Epithelial cell of esophagus (primary cell): ENCODE data around the gene JMJD1C.
"Not testable (repeated sequence)": the region's sequence is repeated elsewhere in the genome, so short reads cannot be mapped to it uniquely, and the experiment has no call there.

Source experiments
- DNase-seq: peaks from one replicate; pipeline ENCODE4 v3.0.0; 2010; ENCODE audit warnings: low read depth
- H3K4me3 ChIP-seq: 2 replicates; pipeline ENCODE4 v1.5.1; 2011; ENCODE audit warnings: mild to moderate bottlenecking, low read length, control low read depth
- TF ChIP-seq, protein P1 (sequence below): IDR thresholded peaks from 2 replicates; pipeline ENCODE4 v1.5.1; 2011; ENCODE audit warnings: low read depth, mild to moderate bottlenecking, low read length, control low read depth, inconsistent platforms; ENCODE audit not compliant: insufficient read depth; ENCODE audit errors: missing control alignments

The JMJD1C gene

GRCh38 chr10:63156236-63156635 is 309.5 kb downstream of the JMJD1C start:
- TF ChIP-seq, protein P1, sequence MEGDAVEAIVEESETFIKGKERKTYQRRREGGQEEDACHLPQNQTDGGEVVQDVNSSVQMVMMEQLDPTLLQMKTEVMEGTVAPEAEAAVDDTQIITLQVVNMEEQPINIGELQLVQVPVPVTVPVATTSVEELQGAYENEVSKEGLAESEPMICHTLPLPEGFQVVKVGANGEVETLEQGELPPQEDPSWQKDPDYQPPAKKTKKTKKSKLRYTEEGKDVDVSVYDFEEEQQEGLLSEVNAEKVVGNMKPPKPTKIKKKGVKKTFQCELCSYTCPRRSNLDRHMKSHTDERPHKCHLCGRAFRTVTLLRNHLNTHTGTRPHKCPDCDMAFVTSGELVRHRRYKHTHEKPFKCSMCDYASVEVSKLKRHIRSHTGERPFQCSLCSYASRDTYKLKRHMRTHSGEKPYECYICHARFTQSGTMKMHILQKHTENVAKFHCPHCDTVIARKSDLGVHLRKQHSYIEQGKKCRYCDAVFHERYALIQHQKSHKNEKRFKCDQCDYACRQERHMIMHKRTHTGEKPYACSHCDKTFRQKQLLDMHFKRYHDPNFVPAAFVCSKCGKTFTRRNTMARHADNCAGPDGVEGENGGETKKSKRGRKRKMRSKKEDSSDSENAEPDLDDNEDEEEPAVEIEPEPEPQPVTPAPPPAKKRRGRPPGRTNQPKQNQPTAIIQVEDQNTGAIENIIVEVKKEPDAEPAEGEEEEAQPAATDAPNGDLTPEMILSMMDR: no peak
- no peak overlapping the region for H3K4me3 ChIP-seq
- DNase-seq: no peak

GRCh38 chr10:63155388-63156020 is 310.3 kb downstream of the JMJD1C start:
- TF ChIP-seq, protein P1: no peak
- DNase-seq: no peak
- no peak overlapping the region for H3K4me3 ChIP-seq

- no peak for DNase-seq
- H3K4me3 ChIP-seq: no peak overlapping the region
- TF ChIP-seq, protein P1: no peak
Observed at GRCh38 chr10:63154546-63155387, 311.0 kb downstream of the JMJD1C start.

GRCh38 chr10:63153868-63154545 is 311.8 kb downstream of the JMJD1C start:
- not testable (repeated sequence) for H3K4me3 ChIP-seq, DNase-seq

DNA sequence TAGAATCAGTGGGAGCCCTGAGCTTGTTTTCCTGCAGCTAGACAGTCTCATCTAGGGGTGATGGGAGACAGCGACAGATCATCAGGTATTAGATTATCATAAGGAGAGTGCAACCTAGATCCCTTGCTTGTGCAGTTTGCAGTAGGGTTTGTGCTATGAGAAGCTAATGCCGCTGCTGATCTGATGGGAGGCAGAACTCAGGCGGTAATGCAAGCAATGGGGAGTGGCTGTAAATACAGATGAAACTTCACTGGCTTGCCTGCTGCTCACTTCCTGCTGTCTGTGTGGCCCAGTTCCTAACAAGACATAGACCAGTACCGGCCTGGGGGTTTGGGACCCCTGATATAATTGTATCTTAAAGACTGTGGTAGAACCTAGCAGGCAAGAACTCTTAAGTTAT is 315.0 kb downstream of the JMJD1C start:
- TF ChIP-seq, protein P1: no peak
- H3K4me3 ChIP-seq: no peak overlapping the region
- DNase-seq: no peak

DNA sequence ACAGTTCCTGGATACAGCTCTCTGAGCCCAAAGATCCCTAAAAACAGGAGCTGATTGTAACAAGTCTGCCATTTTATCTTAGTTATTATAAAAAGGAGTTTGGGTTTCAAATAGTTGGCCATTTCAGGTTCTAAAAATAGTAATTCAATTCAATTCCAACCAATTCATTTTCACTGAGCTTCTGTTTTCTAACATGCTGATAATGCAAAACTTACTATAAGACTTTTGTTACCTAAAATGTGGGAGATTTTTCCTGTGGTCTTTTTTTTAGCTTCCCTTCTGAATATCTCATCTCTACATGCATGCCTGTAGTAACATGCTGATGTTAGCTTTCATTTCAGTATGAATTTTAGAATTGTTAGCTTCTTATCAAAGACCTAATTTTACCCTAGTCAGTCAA is 319.3 kb downstream of the JMJD1C start:
- no peak for DNase-seq
- no peak overlapping the region for H3K4me3 ChIP-seq

GRCh38 chr10:63145782-63146181 is 320.0 kb downstream of the JMJD1C start:
- no peak overlapping the region for H3K4me3 ChIP-seq
- TF ChIP-seq, protein P1: no peak
- DNase-seq: no peak

More for the DNA sequence above, 319.3 kb downstream of the JMJD1C start:
- TF ChIP-seq, protein P1: no peak
